Ovary (tissue), 9 donors: ENCODE measurements around the gene SHISA7. TPM values are rescaled to one million over a fixed set of nuclear protein-coding genes. Genes with fewer than 3 reads are reported as not detected.

Source experiments
- DNase-seq, 5 donors: peaks; one replicate each; pipeline ENCODE4 v3.0.0-alpha.2; 2019 to 2020
- H3K27ac ChIP-seq, 2 donors: fragments of 200-600 bp; one replicate each; pipeline versions ENCODE4 v1.5.1 to v1.8.0; 2019 to 2022
- H3K27me3 ChIP-seq: fragments of 200-600 bp; one replicate; pipeline ENCODE4 v1.8.0; 2022
- H3K36me3 ChIP-seq: fragments of 200-600 bp; sonication (generic); one replicate; pipeline ENCODE4 v1.5.1; 2019
- H3K4me1 ChIP-seq: one replicate; pipeline ENCODE4 v1.8.1; 2013; ENCODE audit warnings: mild to moderate bottlenecking, moderate library complexity; ENCODE audit not compliant: insufficient read depth
- H3K4me3 ChIP-seq: fragments of 200-600 bp; sonication (generic); one replicate; pipeline ENCODE4 v1.5.1; 2017
- H3K9me3 ChIP-seq, 2 donors: fragments of 200-600 bp in 1 of 2; sonication (generic) in 1 of 2; one replicate each; pipeline versions ENCODE4 v1.5.1 to v1.8.1; 2013 to 2019; ENCODE audit warnings: mild to moderate bottlenecking in 1 of 2, moderate library complexity in 1 of 2
- CTCF ChIP-seq, 3 donors: fragments of 450-650 bp in 2 of 3; fragments of 200-600 bp in 1 of 3; IDR thresholded peaks; one replicate each; pipeline versions ENCODE4 v1.5.1 to v1.8.0; 2016 to 2022; ENCODE audit warnings: antibody characterized with exemption in 3 of 3, mild to moderate bottlenecking in 1 of 3
- EP300 ChIP-seq: sonication (generic); formaldehyde crosslinking; IDR thresholded peaks from one replicate; pipeline ENCODE4 v1.6.1; 2017; ENCODE audit warnings: antibody characterized with exemption
- POLR2A ChIP-seq: fragments of 450-650 bp; IDR thresholded peaks from one replicate; pipeline ENCODE4 v1.6.1; 2017; ENCODE audit warnings: antibody characterized with exemption, mild to moderate bottlenecking, moderate library complexity
- WGBS, 3 donors: extraction: QIAGEN DNeasy Blood & Tissue Kit in 1 of 3; methylation state at CpG; one replicate each; pipeline versions ENCODE4 v1.1.5 to v1.1.7; 2013 to 2017; 5-methylcytosine and 5-hydroxymethylcytosine counted together
- intact Hi-C, 4 donors: fragments of 100-400 bp; cut with DNase I; formaldehyde crosslinking; loops; one replicate each; pipeline versions ENCODE4 v1.11.0 to v1.15.1; 2022 to 2023
- polyA plus RNA-seq, 2 donors: library from polyadenylated mRNA; stranded (reverse); fragments of 200-250 nt in 1 of 2; fragments of 350-450 nt in 1 of 2; fragmentation: Illumina TruSeq in 1 of 2; extraction: RNeasy Lipid Tissue Mini Kit (QIAGEN cat#74804) in 1 of 2; gene quantifications; one replicate each; pipeline ENCODE4 v1.2.3, GENCODE V29; 2013 to 2014
- total RNA-seq, 7 donors: library from RNA; depleted of rRNA in 2 of 7; stranded (reverse); fragments of >200 nt in 2 of 7; fragmentation: NEBNext Ultra II Directional in 3 of 7; extraction: Animal tissue kit (Norgen Biotek cat#: 25700) in 3 of 7; gene quantifications; one replicate each; pipeline versions ENCODE4 v1.1.0 to v1.2.4, GENCODE V29; 2016 to 2023
- donor health status: DM: no; HTN: no; CAD: no; lungs with moderate emphysema.
- donor health status: DM: no; HTN: no; CAD: no.
- donor health status: Bipolar disorder and iron deficiency.
- donor health status: DM: yes; HTN: yes; CAD: no.
- donor health status: DM: no; HTN: no; CAD: no.
- donor health status: DM: yes; HTN: yes; CAD: no.

Gene SHISA7
- total and polyA plus RNA-seq, 9 donors, result not detected

GRCh38 chr19:55446060-55446459 lies 3.0 kb upstream of the SHISA7 start:
- intact Hi-C loops, result no loop called here
- Histone ChIP-seq H3K27me3 (no peaks in the 10 kb centered on the region), H3K27ac (no peak overlapping the region), H3K4me3 (no peak overlapping the region), H3K4me1 (no peaks in the 10 kb centered on the region), H3K9me3 (no peaks in the 10 kb centered on the region), H3K36me3 (no peaks in the 10 kb centered on the region)
- WGBS, 3 donors, result 56 to 69% (median 59%) methylated on average over 8 of the region's 8 CpGs
- no peak for DNase-seq
- TF ChIP-seq CTCF (IDR thresholded peaks at IDR 0.05), result no peak

DNA sequence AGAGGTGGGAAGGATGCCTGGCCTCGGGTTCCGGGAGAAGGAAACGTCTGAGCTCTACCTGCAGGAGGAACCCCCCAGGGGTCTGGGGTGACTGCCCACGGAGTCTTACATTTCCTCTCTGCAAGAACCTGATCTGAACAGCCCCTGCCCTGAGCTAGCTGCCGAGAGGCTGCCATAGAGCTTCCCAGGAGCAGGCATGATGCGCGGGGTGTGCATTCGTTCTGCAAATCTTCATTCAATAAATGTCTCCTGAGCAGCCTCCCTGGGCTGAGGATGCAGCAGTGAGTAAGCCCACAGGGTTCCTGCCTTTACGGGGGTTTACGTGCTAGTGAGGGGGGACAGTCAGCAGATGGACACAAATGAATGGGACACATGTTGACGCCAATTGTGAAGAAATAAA lies 1.5 kb upstream of the SHISA7 start:
- DNase-seq, result no peak
- H3K36me3 ChIP-seq, result no peaks in the 10 kb centered on the region
- TF ChIP-seq CTCF (IDR thresholded peaks at IDR 0.05) (no peak), EP300 (no peak), POLR2A (no peak)
- 35 to 50% (median 45%) methylated on average over 11 of the region's 11 CpGs for WGBS, 3 donors
- H3K27me3 ChIP-seq, result no peaks in the 10 kb centered on the region
- H3K4me3 ChIP-seq, result no peak overlapping the region
- no peaks in the 10 kb centered on the region for H3K9me3 ChIP-seq
- no peak overlapping the region for H3K27ac ChIP-seq
- no peaks in the 10 kb centered on the region for H3K4me1 ChIP-seq
- intact Hi-C loops, result no loop called here

- Histone ChIP-seq H3K9me3 (no peaks in the 10 kb centered on the region), H3K27ac (no peak overlapping the region), H3K36me3 (no peaks in the 10 kb centered on the region), H3K4me1 (no peaks in the 10 kb centered on the region), H3K4me3 (no peak overlapping the region), H3K27me3 (no peaks in the 10 kb centered on the region)
- WGBS, 3 donors, result 25 to 37% (median 29%) methylated on average over 18 of the region's 18 CpGs
- intact Hi-C loops, result no loop called here
- no peak for DNase-seq
- TF ChIP-seq EP300, result no peak
- no peak for TF ChIP-seq POLR2A
- TF ChIP-seq CTCF (IDR thresholded peaks at IDR 0.05), result no peak
These were observed 852 bp upstream of the SHISA7 start for GRCh38 chr19:55443824-55444480.

DNA sequence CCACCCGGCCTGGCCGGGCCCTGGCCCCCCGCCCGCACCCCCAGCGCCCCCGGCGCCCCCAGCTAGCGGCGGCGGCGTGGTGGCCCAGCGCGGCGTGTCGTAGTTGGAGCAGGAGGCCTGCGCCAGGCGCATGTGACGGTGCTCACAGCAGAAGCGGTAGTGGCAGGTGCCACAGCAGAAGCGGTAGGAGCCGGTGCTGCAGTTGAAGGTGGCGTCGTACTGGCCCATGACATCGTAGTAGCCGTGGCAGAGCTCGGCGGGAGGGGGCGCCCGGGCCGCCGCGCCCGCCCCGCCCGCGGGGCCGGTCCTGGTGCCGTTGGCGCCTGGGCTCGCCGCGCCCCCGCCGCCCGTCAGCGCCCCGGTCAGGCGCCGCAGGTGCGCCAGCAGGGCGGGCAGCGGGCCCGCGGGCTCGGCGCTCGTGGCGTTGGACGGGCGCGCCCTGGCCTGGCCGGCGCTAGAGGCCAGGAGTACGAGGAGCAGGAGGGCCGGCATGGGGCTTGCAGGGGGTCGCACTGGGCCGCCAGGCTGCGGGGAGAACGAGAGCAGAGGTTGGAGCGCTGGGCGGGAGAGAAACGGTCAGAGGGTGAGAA lies 633 bp downstream of the SHISA7 start:
- Histone ChIP-seq H3K4me1 (no peaks in the 10 kb centered on the region), H3K36me3 (no peaks in the 10 kb centered on the region), H3K27me3 (no peaks in the 10 kb centered on the region), H3K27ac (no peak overlapping the region), H3K9me3 (no peaks in the 10 kb centered on the region), H3K4me3 (no peak overlapping the region)
- TF ChIP-seq POLR2A, result no peak
- TF ChIP-seq EP300, result no peak
- no peak for TF ChIP-seq CTCF (IDR thresholded peaks at IDR 0.05)
- DNase-seq, result no peak
- intact Hi-C loops, result no loop called here
- 1 to 2% (median 1%) methylated on average over 45 to 72 of the region's 72 CpGs for WGBS, 3 donors
